NAMALWA (cell line): ENCODE data around the gene ZNF835.
"Not testable (repeated sequence)": the region's sequence is repeated elsewhere in the genome, so short reads cannot be mapped to it uniquely, and the experiment has no call there.

Experiments
- DNase-seq: peaks from one replicate; pipeline ENCODE4 v3.0.0-alpha.2; 2015; ENCODE audit warnings: low spot score

ZNF835 gene

DNA sequence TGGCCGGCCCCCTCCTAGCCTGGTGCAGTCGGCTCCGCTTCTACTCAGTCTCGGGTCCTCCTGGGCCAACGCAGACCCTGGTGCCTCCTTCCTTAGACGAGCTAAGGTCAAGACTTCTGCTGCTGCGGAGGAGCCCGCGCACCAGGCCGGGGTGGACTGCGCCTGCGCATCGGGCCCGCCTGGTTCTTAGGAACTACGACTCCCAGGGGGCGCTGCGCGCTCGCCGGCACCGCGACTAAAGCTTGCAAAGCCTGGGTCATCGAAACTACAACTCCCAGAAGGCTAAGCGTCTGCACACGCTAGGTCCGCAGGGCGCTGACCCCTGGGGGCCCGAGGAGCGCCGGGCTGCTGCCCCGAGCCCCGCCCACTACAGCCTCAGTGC lies at the start of gene ZNF835:
Gene ZNF835 (minus strand): TSS at position 145 of the 382 bp plus-strand sequence. CDS start 6,559 bp downstream, outside the sequence.
- DNase-seq, result no peak

DNA sequence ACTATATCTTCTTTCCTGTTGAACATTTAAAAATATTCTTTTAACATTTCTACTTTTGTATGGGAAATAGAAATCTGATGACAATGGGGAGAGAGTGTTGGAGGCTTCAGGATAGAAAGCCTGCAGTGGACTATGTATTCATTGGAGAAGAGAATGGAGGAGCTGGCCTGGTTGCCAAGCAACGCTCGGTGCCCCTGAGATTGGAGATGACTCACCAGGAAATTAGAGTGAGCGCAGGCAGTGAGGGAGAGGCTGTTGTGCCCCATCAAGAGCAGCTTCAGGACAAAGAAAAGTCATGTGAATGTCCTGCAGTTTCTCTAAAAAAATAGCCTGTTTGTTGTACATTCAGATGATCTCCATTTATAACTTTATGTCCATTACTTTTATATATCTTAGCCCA lies 48.7 kb upstream of the ZNF835 start:
- DNase-seq, result no peak

DNA sequence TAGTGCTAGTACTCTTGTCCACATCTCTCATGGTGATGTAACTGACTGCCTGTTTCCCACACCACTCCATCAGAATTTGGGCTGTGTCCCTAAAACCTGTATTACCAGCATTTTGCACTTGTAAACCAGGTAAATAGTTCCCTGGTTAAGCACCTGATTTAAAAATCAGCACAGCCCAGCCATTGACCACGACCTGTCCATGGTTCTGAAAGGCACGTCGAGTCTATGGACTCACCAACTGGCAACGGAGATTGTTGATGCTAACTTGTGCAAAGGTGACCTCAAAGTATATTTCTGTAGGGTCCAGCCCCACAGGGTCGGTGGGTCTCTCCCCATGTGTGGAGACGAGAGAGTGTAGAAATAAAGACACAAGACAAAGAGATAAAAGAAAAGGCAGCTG lies 46.7 kb upstream of the ZNF835 start:
- DNase-seq, result no peak

DNA sequence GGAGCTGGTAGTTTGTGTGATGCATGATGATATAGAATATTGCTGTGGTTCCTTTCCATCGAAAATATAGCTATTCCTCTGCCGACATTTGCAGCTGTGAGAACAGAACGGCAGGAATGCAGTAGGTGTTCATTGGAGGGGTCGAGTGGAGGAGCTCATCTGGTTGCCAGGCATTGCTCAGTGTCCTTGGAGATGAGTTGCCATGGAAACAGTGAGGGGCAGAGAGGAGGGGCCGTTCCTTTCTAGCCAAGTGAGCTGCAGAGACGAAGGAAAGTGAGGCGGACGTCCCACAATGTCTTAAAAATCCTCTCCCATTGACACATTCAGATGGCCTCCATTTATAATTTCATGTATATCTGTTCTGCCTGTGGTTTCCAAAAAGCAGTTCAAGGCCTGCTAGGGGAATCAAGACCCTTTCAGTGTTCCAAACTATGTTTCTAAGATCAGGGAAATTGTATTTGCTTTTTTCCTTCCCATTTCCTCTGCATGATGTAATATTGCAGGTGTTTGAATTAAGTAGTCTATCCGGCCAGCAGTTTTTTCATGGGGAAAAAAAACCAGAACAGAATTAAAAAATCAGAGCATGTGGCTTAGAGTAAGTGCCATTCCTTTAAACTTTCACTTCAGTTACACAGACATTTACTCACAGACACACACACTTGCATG lies 41.2 kb upstream of the ZNF835 start:
- no peak for DNase-seq

DNA sequence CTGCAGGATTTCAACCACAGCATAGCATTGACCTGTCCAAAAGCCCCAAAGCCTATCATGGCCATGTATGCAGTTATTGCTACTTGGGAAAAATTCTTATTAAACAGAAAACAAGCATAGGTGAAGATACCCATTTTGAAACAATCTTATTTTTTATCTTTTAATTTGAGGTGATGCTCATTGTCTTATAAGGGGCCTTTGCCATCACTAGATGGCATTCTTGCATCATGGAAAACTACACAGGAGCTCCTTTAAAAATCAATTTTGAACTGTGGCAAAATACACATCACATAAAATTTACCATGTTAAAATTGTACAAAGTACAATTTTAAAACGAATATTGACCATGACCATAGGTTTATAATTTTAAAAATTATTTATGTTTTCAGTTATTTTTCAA lies 38.9 kb upstream of the ZNF835 start:
- DNase-seq, result no peak

DNA sequence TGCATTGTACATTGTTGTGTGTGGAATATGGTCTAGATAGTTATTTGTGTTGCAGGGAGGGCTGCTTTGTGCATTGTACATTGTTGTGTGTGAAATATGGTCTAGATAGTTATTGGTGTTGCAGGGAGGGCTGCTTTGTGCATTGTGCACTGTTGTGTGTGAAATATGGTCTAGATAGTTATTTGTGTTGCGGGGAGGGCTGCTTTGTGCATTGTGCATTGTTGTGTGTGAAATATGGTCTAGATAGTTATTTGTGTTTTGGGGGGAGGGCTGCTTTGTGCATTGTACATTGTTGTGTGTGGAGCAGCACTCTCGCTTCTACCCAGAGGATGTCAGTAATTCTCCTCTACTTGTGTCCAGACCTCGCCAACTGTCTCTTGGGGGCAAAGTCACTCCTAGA lies 36.3 kb upstream of the ZNF835 start:
- no peak for DNase-seq

DNA sequence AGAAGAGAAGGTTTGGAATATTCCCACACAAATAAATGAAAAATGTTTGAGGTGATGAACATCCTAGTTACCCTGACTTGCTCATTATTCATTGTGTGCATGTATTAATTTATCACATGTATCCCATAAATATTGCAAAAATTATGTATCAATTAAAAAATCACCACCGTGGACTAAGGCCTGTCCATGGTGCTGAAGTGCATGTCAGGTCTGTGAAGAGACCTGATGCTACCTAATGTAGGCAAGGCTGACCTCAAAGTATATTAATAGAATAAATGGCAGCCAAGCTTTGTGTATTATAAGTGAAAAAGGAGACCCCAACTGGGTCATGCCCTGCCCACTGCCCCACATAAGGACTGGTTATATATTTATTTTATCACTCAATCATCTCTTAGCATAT lies 34.4 kb upstream of the ZNF835 start:
- DNase-seq, result no peak

DNA sequence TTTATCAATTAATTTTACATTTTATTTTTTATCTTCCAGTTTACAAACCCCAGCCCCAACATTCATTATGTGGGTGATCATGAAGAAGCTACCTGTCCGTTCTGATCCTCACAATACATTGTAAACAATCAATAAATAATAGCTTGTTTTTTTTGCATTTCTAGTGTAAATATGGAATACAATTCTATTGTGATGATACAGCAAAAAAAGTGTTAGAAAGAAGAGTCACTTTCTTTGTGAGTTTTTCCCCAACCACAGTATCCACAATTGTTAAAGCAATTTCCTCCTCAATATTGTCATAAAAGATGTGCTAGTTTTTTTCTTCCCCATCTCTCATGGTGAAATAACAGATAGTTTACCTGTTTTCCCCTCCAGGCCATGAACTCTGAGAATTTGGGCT lies 30.3 kb upstream of the ZNF835 start:
- no peak for DNase-seq

DNA sequence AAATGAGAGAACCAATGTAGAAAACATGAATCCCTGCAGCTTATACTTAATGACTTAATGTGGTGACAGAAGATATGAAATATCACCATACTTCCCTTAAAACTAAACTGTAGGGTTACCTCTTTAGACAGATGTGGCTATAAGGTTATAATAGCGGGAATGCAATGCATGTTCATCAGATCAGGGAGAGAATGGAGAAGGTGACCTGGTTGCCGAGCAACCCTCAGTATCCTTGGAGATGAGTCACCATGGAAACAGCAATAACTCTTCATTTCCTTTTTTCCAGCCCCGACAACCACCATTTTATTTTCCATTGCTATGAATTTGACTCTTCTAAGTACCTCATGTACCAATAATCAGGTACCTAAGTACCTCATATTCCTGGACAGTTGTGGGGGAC lies 28.0 kb upstream of the ZNF835 start:
- no peak for DNase-seq

DNA sequence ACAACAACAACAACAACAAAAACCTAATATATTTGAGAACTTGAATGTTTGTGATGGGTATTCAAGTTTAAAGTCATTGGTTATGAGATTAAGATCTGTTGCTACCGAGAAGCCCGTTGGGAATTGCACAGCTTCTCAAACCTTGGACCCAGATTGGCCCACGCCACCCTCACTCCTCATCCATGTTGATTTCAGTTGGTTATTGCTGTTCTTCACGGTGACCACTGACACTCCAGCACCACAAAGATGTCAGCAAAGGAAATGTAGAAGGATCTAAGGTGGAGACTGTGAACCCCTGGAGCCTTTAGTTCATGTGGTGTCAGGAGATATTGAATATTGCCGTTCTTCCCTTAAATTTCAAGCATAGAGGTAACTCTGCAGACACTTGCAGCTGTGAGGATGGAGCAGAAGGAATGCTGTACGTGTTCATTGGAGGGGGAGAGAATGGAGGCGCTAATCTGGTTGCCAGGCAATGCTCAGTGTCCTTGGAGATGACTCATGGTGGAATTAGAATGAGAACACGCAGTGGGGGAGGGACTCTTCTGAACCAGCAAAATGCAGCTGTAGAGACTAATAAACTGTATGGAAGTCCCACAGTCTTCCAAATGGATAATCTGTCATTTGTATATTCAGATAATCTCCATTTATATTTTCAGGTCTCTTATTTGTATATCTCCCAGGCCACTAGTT lies 20.8 kb upstream of the ZNF835 start:
- DNase-seq, result no peak

DNA sequence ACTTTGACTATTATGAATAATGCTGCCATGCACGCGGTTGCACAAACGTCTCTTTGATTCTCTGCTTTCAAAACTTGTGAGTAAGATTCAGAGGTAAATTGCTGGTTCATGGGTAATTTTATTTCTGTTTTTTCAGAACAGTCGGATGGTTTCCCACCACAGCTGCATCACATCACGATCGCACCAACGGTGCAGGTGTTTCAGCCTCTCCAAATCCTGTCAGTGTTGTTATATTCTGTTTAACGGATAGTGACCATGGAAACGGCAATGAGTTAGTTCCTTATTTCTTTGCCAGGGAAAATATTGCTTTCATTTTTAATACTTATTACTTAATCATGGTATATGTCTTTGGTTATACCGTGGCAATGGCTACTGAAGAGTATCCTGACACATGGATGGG lies 19.1 kb upstream of the ZNF835 start:
- DNase-seq, result no peak

DNA sequence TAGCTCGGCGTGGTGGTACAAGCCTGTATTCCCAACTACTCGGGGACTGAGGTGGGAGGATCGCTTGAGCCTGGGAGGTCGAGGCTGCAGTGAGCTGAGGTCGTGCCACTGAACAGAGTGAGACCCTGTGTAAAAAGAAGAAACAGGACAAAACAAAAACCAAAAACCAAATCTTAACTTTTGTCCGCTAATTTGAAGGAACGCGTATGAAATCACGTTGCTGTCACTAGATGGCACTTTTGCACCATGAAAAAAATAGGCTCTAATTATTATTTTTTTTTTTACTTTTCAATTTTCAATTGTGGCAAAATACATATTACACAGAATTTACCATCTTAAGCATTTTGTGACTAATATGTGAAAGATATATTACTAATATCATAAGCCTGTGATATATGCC lies 17.6 kb upstream of the ZNF835 start:
- DNase-seq, result no peak

DNA sequence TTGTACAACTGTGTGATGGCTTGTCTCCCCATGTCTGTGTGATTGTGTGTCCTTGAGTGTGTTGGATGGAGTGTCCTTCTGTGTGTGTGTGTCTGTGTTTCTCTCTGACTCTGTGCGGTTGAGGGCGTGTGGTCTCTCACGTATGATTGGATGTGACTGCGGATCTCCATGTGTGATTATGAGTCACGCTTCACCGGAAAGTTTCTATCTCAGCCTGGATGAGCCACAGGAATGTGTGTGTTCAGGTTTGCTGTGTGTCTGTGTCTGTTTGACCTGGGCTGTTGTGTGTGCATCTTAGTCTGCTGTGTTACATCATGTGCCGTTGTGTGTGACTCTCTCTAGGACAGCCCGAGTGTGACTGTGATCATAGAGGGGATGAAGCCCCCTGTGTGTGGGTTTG lies 15.5 kb upstream of the ZNF835 start:
- DNase-seq, result no peak

DNA sequence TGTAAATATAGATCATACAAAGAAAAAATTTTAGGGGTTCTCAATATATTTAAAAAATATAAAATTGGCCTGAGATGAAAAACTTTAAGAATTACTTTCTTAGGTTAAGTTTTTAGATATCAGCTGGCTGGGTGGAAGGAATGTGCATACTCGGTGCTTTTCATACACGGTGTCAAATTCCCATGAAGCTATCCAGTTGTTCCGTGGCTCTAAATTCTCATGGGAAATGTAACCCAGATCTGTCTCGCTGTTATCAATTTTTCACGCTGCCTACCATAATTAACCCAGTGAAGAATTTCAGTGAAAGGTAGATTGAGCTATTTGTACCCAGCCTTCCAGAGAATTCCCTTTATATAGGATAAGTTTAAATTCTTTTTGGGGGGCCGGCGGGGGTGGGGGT lies 11.6 kb upstream of the ZNF835 start:
- no peak for DNase-seq

DNA sequence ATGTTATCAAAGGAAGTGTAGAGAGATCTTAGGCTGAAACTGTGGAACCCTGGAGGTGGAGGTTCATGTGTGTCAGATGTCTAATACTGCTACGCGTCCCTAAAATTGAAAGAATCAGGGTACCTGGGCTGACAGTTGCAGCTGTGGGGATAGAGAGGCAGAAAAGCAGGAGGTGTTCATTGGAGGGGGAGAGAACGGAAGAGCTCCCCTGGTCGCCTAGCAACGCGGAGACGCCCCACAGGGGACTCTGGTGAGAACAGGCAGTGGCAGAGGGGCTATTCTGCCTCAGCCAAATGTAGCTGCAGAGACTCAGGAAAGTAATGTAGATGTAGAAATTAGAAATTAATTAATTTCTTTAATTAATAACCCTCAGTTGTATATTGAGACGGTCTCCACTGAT lies 10.1 kb upstream of the ZNF835 start:
- no peak for DNase-seq

DNA sequence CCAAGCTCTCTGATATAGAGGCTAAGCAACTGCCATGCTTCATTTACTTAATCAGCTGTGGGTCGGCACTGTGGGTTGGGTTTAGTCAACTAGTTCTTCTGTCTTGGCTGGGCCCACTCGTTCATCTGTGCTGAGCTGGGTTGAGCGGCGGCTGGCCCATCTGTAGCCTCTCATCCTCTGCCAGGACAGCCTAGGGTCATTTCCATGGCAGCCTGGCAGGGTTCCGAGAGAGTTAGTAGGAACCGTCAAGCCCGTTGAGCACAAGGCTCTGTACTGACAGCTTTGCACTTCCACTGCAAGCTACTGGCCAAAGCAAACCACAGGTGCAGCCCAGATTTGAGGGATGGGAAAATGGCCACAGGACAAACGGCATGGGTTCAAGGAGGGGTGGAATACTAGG lies 6.6 kb upstream of the ZNF835 start:
- DNase-seq, result no peak

DNA sequence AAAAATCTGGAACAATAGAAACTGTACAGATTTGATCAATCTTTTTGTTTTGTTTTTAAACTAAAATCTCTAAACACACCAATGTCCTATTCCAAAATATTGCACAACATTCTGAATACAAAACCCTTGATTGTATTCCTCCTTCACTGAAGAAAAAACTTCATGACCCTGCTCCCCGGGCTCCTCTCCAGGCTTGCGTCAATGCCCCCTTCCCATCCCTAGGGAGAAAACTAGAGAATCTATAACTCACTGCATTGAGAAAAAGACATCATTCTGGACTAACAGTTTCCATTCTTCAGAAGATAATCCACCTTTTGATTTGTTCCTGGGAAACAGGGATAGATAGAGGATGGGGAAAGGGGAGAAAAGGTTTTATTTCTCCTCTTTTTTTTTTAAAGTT lies 1.1 kb upstream of the ZNF835 start:
- DNase-seq, result not testable (repeated sequence)

DNA sequence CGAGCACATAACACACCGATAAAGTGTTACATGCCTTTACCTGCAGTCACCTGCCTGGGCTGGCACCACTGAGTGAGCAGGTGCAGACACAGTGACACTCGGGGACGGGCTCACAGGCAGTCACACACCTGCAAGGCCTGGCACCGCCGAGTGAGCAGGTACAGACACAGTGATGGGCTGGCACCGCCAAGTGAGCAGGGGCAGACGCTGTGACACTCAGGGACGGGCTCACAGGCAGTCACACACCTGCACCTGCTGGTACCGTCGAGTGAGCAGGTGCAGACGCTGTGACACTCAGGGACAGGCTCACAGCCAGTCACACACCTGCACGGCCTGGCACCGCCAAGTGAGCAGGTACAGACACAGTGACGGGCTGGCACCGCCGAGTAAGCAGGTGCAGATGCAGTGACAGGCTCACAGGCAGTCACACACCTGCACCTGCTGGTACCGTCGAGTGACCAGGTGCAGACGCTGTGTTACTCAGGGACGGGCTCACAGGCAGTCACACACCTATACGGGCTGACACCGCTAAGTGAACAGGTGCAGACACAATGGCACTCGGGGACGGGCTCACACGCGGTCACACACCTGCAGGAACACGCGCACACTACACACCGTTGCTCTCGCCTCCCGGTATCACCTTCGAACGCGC lies 470 bp downstream of the ZNF835 start:
- DNase-seq, result no peak

DNA sequence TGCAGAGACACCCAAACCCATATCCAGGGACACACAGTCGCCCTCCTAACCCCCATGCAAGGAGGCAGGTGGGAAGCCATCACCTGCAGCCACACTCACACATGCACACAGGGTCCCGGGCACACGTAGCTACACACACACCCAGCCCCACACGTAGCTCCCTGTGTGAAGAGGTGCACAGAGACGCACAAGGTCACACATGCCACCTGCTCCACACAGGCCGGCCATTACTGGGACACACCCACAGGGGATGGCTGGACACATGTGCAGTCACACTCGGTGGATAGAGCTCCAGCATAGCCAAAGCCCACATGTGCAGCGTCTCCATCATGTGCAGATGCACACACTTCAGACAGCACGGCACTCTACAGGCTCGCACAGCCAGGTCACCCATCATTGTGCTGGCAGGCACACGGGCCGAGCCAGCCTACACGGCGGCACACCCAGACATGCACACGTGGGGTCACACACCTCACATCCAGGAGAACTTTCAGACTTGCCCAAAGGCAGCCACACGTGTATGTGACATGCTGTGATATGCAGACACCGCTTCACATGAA lies 1.1 kb downstream of the ZNF835 start:
- no peak for DNase-seq

DNA sequence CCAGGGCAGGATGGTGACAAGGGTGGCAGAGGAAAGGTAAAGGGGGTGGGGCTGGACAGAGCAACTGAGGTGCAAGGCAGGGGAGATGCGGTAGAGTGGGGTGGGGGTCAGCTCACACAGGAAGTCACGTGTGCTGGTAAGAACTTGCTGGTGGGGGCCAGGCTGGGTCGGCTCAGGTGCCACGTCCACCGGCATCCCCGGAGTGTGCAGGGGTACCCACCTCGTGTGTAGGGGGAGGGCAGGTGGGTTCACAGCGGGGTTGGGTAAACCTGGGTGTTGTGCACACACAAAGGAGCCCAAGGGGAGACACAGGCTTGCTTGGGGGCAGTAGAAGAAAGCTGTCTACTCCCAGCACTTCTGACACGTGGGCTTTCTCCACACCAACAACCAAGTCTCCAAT lies 2.9 kb downstream of the ZNF835 start:
- no peak for DNase-seq

DNA sequence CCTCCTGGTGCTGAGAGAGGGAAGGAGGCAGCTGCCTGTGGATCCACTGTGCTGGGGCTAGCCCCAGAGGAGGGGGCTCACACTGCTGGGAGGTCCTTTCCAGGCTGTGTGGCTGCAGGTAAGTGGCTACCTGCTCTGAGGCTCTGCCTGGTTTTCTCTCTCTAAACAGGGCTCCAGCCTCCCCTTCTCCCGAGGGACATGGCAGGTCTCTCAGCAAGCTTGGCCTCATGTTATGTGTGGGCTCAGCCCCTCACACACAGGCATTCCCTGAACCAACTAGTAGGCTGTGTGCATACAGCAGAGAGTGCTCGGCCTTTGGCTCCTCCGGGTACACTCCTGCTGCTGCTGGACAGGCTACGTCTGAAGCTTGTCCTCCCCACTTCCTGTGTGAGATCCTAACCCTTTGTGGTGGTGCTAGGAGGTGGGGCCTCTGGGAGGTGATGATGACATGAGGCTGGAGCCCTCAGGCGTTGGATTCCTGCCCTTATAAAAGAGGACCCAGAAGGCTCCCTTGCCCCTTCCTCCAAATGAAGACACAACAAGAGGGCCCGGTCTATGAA lies 4.2 kb downstream of the ZNF835 start:
- no peak for DNase-seq

DNA sequence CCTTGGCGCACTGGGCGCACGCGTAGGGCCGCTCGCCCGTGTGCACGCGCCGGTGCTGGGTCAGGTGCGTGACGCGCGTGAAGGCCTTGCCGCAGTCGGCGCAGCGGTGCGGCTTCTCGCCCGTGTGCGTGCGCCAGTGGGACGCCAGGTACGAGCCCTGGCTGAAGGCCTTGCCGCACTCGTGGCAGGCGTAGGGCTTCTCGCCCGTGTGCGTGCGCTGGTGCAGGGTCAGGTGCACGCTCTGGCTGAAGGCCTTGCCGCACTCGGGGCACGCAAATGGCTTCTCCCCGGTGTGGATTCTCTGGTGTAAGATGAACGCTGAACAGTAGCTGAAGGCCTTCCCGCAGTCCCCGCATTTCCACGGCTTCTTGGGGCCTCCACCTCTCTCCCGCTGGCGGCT lies 7.0 kb downstream of the ZNF835 start:
- DNase-seq, result no peak

DNA sequence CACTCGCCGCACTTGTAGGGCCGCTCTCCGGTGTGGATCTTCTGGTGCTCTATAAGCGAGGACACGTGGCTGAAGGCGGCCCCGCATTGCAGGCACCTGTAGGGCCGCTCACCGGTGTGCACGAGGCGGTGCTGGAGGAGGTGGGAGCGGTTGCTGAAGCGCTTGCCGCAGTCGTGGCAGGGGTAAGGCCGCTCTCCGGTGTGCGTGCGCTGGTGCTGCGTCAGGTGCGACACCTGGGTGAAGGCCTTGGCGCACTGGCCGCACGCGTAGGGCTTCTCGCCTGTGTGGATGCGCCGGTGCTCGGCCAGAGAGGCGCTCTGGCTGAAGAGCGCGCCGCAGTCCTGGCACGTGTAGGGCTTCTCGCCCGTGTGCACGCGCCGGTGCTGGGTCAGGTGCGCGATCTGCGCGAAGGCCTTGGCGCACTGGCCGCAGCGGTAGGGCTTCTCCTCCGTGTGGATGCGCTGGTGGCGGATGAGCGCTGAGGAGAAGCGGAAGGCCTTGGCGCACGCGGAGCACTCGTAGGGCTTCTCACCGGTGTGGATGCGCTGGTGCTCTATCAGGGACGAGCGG lies 7.5 kb downstream of the ZNF835 start:
- no peak for DNase-seq
